Hepatocyte (in vitro differentiated cells): Measurements from ENCODE around the gene CNPY4.

Experiments used
- EZH2 ChIP-seq: fragments of 200-600 bp; sonication (generic); IDR thresholded peaks from 2 replicates; pipeline ENCODE4 v1.6.1; 2016; ENCODE audit warnings: antibody characterized with exemption, mild to moderate bottlenecking, borderline replicate concordance
- EZH2phosphoT487 ChIP-seq: fragments of 200-600 bp; sonication (generic); IDR thresholded peaks from one replicate; pipeline ENCODE4 v1.6.1; 2018; ENCODE audit warnings: antibody characterized with exemption, mild to moderate bottlenecking, low read depth, moderate library complexity; ENCODE audit not compliant: unreplicated experiment, severe bottlenecking
- TF ChIP-seq, protein P1 (sequence below): fragments of 200-600 bp; sonication (generic); IDR thresholded peaks from 2 replicates; pipeline ENCODE4 v1.5.1; 2016; ENCODE audit warnings: antibody characterized with exemption, mild to moderate bottlenecking; ENCODE audit not compliant: poor library complexity

- TF ChIP-seq, protein P1, sequence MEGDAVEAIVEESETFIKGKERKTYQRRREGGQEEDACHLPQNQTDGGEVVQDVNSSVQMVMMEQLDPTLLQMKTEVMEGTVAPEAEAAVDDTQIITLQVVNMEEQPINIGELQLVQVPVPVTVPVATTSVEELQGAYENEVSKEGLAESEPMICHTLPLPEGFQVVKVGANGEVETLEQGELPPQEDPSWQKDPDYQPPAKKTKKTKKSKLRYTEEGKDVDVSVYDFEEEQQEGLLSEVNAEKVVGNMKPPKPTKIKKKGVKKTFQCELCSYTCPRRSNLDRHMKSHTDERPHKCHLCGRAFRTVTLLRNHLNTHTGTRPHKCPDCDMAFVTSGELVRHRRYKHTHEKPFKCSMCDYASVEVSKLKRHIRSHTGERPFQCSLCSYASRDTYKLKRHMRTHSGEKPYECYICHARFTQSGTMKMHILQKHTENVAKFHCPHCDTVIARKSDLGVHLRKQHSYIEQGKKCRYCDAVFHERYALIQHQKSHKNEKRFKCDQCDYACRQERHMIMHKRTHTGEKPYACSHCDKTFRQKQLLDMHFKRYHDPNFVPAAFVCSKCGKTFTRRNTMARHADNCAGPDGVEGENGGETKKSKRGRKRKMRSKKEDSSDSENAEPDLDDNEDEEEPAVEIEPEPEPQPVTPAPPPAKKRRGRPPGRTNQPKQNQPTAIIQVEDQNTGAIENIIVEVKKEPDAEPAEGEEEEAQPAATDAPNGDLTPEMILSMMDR, result no peak
- TF ChIP-seq EZH2, result no peak
- no peak for TF ChIP-seq EZH2phosphoT487
These were observed 50.9 kb downstream of the CNPY4 start for GRCh38 chr7:100170101-100170897.
